GM18951 (cell line): ENCODE measurements around the gene CC2D1A.
A peak's percentile ranks its signal among the peaks of the same experiment; 100 is the strongest.

Experiments
- POLR2A ChIP-seq: IDR thresholded peaks from 4 replicates; pipeline ENCODE4 v1.6.1; 2011; ENCODE audit warnings: mild to moderate bottlenecking; ENCODE audit not compliant: insufficient read length, insufficient read depth; ENCODE audit errors: extremely low read depth
- in situ Hi-C: fragments of 300-500 bp; cut with MboI; formaldehyde crosslinking; loops from one replicate; pipeline ENCODE4 v1.12.0; 2022; ENCODE audit warnings: low sequenced_read_pairs, mixed read lengths, inconsistent platforms; ENCODE audit not compliant: unreplicated experiment

CC2D1A gene

GRCh38 chr19:13951043-13951442 lies 45.0 kb downstream of the CC2D1A start:
- in situ Hi-C loops: no loop called here
- TF ChIP-seq POLR2A: no peak

GRCh38 chr19:13951799-13952153 lies 45.8 kb downstream of the CC2D1A start:
- in situ Hi-C loops: no loop called here
- TF ChIP-seq POLR2A: no peak

- TF ChIP-seq POLR2A: peak; percentile 81
- in situ Hi-C loops: no loop called here
These were observed 46.3 kb downstream of the CC2D1A start, which contains the start of gene DCAF15 for GRCh38 chr19:13952154-13952930. DCAF15 (plus strand) TSS chr19:13952509; CDS start chr19:13952513, 4 bp downstream.

- in situ Hi-C loops: no loop called here
- no peak for TF ChIP-seq POLR2A
These were observed 47.0 kb downstream of the CC2D1A start for GRCh38 chr19:13952931-13953531.

GRCh38 chr19:13954185-13954584 lies 48.2 kb downstream of the CC2D1A start:
- TF ChIP-seq POLR2A: no peak
- in situ Hi-C loops: no loop called here

- in situ Hi-C loops: no loop called here
- no peak for TF ChIP-seq POLR2A
These were observed 49.8 kb downstream of the CC2D1A start for GRCh38 chr19:13955662-13956364.

GRCh38 chr19:13956365-13956744 lies 50.4 kb downstream of the CC2D1A start:
- TF ChIP-seq POLR2A: no peak
- in situ Hi-C loops: no loop called here

- TF ChIP-seq POLR2A: no peak
- in situ Hi-C loops: no loop called here
These were observed 51.0 kb downstream of the CC2D1A start for GRCh38 chr19:13957051-13957450.

GRCh38 chr19:13958043-13958442 lies 52.0 kb downstream of the CC2D1A start:
- in situ Hi-C loops: no loop called here

GRCh38 chr19:13959141-13959961 lies 53.4 kb downstream of the CC2D1A start:
- in situ Hi-C loops: no loop called here
- no peak for TF ChIP-seq POLR2A

More at GRCh38 chr19:13958043-13958442, 52.0 kb downstream of the CC2D1A start:
- TF ChIP-seq POLR2A: no peak

GRCh38 chr19:13959962-13960862 lies 54.2 kb downstream of the CC2D1A start:
- TF ChIP-seq POLR2A: no peak
- in situ Hi-C loops: no loop called here

- in situ Hi-C loops: no loop called here
- TF ChIP-seq POLR2A: no peak
These were observed 55.1 kb downstream of the CC2D1A start for GRCh38 chr19:13960863-13961784.
